Measurements from ENCODE around the gene SMKR1. TPM values are rescaled to one million over a fixed set of nuclear protein-coding genes. Genes with fewer than 3 reads are reported as not detected.

Gene SMKR1
- total RNA-seq, 1 experiment from 2014 or later = 8.9 TPM

DNA sequence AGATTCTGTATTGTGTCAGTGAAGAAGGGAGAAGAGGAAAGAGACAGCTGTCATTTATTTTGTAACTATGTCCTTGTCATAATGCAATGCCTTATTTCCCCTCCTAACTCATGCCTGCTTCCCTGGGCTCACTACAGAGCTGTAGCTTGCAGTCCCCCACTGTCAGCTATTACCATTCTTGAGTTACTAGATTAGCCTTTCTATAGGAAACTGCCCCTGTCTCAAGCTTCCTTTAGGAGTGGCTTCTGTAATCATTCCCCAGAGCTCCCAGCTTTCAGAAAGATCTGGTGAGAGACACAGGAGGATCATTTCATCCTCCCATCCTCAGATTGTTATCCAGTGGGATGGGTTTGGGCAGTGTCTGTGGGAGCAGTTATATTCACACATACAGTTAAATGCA, 32.4 kb upstream of the SMKR1 start:
- Histone ChIP-seq H3K9ac (ENCODE audit: low read length) (no peak overlapping the region), H3K4me1 (ENCODE audit: control insufficient read depth in 1 of 2, insufficient read depth in 2 of 2, low read length in 2 of 2) (peaks cover 0 to 9% of the 10 kb centered on the region in 2 experiments; a peak in 3 of 4 replicates), H3K36me3 (ENCODE audit: control insufficient read depth in 1 of 2, insufficient read depth in 2 of 2, low read length in 2 of 2) (0 out of 4 replicates have a peak, but pooled peaks cover 0 to 3% of the 10 kb centered on the region in 2 experiments), H3K27ac (ENCODE audit: low read depth, low read length) (no peak overlapping the region), H3K9me2 (ENCODE audit: insufficient read depth) (no peaks in the 10 kb centered on the region), H3K27me3 (ENCODE audit: insufficient read depth, low read length) (no peaks in the 10 kb centered on the region), H3K79me2 (ENCODE audit: insufficient read depth, low read length) (no peaks in the 10 kb centered on the region), H2AFZ (ENCODE audit: low read depth, low read length, poor library complexity, severe bottlenecking) (no peak overlapping the region), H3K9me3 (ENCODE audit: control insufficient read depth in 1 of 2, insufficient read depth in 1 of 2, low read depth in 1 of 2, low read length in 2 of 2) (no peaks in the 10 kb centered on the region), H3K4me3 (replicated peaks in 1 of 2; ENCODE audit: low read depth in 1 of 2, low read length in 2 of 2) (no peak overlapping the region), H4K20me1 (ENCODE audit: insufficient read depth) (no peaks in the 10 kb centered on the region), H3K4me2 (ENCODE audit: low read length) (no peak overlapping the region)
- no peak for DNase-seq (ENCODE audit: low read depth, low spot score)
- ChIA-PET POLR2A (no interaction called here), RAD21 (ENCODE audit: low non-redundant PET in 1 of 2, low total read pairs in 2 of 2, uncharacterized antibody in 2 of 2, unreplicated experiment in 2 of 2) (no interaction called here), CTCF (interaction anchor here (2.9 to 6.0 kb wide), 2 partner anchors 102 to 127 kb away, joined by 19 to 41 read pairs; no protein-coding TSS in a partner anchor)
- intact Hi-C loops (cut with micrococcal nuclease) = loop anchor here (5.0 to 10.0 kb wide), 2 partner anchors 68 to 545 kb away; no protein-coding TSS in a partner anchor
- BruUV-seq (replicated peaks) = no TSS peak
- no peak for ATAC-seq
- TF ChIP-seq CEBPB (IDR thresholded peaks at IDR 0.05; ENCODE audit: low read depth) = no peak
- TF ChIP-seq, protein P1, sequence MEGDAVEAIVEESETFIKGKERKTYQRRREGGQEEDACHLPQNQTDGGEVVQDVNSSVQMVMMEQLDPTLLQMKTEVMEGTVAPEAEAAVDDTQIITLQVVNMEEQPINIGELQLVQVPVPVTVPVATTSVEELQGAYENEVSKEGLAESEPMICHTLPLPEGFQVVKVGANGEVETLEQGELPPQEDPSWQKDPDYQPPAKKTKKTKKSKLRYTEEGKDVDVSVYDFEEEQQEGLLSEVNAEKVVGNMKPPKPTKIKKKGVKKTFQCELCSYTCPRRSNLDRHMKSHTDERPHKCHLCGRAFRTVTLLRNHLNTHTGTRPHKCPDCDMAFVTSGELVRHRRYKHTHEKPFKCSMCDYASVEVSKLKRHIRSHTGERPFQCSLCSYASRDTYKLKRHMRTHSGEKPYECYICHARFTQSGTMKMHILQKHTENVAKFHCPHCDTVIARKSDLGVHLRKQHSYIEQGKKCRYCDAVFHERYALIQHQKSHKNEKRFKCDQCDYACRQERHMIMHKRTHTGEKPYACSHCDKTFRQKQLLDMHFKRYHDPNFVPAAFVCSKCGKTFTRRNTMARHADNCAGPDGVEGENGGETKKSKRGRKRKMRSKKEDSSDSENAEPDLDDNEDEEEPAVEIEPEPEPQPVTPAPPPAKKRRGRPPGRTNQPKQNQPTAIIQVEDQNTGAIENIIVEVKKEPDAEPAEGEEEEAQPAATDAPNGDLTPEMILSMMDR (IDR thresholded peaks at IDR 0.05 in 2 of 3, conservative IDR thresholded peaks at IDR 0.05 in 1 of 3; ENCODE audit: borderline replicate concordance in 1 of 3, insufficient read depth in 1 of 3, low read depth in 2 of 3, low read length in 2 of 3) = no peak
- TF ChIP-seq, protein P2, sequence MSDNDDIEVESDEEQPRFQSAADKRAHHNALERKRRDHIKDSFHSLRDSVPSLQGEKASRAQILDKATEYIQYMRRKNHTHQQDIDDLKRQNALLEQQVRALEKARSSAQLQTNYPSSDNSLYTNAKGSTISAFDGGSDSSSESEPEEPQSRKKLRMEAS (IDR thresholded peaks at IDR 0.05) = no peak
- TF ChIP-seq POLR2A (IDR thresholded peaks at IDR 0.05; ENCODE audit: borderline replicate concordance, extremely low read depth, insufficient read depth, insufficient read length) = no peak
- no peak for TF ChIP-seq EZH2phosphoT487 (IDR thresholded peaks at IDR 0.05; ENCODE audit: borderline replicate concordance)
- no peak for TF ChIP-seq TCF7L2 (IDR thresholded peaks at IDR 0.05; ENCODE audit: borderline replicate concordance, extremely low read depth, insufficient read depth, insufficient read length)
- TF ChIP-seq EZH2 (IDR thresholded peaks at IDR 0.05) = no peak

All from HCT116 (cell line).